GM23248 (cell line): ENCODE data around the gene NSD2. TPM values are rescaled to one million over a fixed set of nuclear protein-coding genes. Genes with fewer than 3 reads are reported as not detected.

Source experiments
- DNase-seq: peaks from one replicate; pipeline ENCODE4 v3.0.0-alpha.2; 2015
- H2AFZ ChIP-seq: fragments of 200-600 bp; sonication (generic); 2 replicates; pipeline ENCODE4 v1.6.1; 2016; ENCODE audit warnings: antibody characterized with exemption
- H3F3A ChIP-seq: fragments of 200-600 bp; sonication (generic); 2 replicates; pipeline ENCODE4 v1.6.1; 2016; ENCODE audit warnings: mild to moderate bottlenecking, antibody characterized with exemption, mixed run types; ENCODE audit not compliant: insufficient read depth
- H3K27ac ChIP-seq: fragments of 200-600 bp; sonication (generic); 2 replicates; pipeline ENCODE4 v1.5.1; 2016; ENCODE audit warnings: mild to moderate bottlenecking
- H3K27me3 ChIP-seq: fragments of 200-600 bp; sonication (generic); replicated peaks from 2 replicates; pipeline ENCODE4 v1.6.1; 2016; ENCODE audit warnings: mild to moderate bottlenecking; ENCODE audit not compliant: insufficient read depth
- H3K36me3 ChIP-seq: fragments of 200-600 bp; sonication (generic); 2 replicates; pipeline ENCODE4 v1.6.1; 2016; ENCODE audit warnings: low read depth, mild to moderate bottlenecking
- H3K4me1 ChIP-seq: fragments of 200-600 bp; sonication (generic); 2 replicates; pipeline ENCODE4 v1.6.1; 2016; ENCODE audit warnings: mild to moderate bottlenecking; ENCODE audit not compliant: insufficient read depth
- H3K4me2 ChIP-seq: fragments of 200-600 bp; sonication (generic); one replicate; pipeline ENCODE4 v1.6.1; 2016; ENCODE audit warnings: mild to moderate bottlenecking; ENCODE audit not compliant: unreplicated experiment
- H3K4me3 ChIP-seq: fragments of 200-600 bp; sonication (generic); 2 replicates; pipeline ENCODE4 v1.5.1; 2016; ENCODE audit warnings: mild to moderate bottlenecking
- H3K79me2 ChIP-seq: fragments of 200-600 bp; sonication (generic); 2 replicates; pipeline ENCODE4 v1.6.1; 2016; ENCODE audit warnings: mild to moderate bottlenecking; ENCODE audit not compliant: insufficient read depth
- H3K9ac ChIP-seq: fragments of 200-600 bp; sonication (generic); 2 replicates; pipeline ENCODE4 v1.6.1; 2016; ENCODE audit warnings: mild to moderate bottlenecking
- H3K9me2 ChIP-seq: fragments of 200-600 bp; sonication (generic); 2 replicates; pipeline ENCODE4 v1.6.1; 2016; ENCODE audit warnings: mixed run types, mild to moderate bottlenecking, moderate library complexity; ENCODE audit not compliant: insufficient read depth
- H3K9me3 ChIP-seq: fragments of 200-600 bp; sonication (generic); one replicate; pipeline ENCODE4 v1.6.1; 2017; ENCODE audit warnings: low read depth
- H4K20me1 ChIP-seq: fragments of 200-600 bp; sonication (generic); 2 replicates; pipeline ENCODE4 v1.6.0; 2016; ENCODE audit not compliant: insufficient read depth
- EZH2 ChIP-seq: fragments of 200-600 bp; sonication (generic); IDR thresholded peaks from 2 replicates; pipeline ENCODE4 v1.6.1; 2018; ENCODE audit warnings: antibody characterized with exemption, mild to moderate bottlenecking; ENCODE audit not compliant: insufficient read depth, poor library complexity, severe bottlenecking
- EZH2phosphoT487 ChIP-seq: fragments of 200-600 bp; sonication (generic); IDR thresholded peaks from 2 replicates; pipeline ENCODE4 v1.6.1; 2018; ENCODE audit warnings: antibody characterized with exemption, moderate library complexity, mild to moderate bottlenecking, low read depth; ENCODE audit not compliant: insufficient read depth
- WGBS, 2 experiments: methylation state at CpG; one replicate each; pipeline ENCODE4 v1.1.6; 2015 to 2017; ENCODE audit warnings: low lambda C conversion rate in 2 of 2, low coverage in 1 of 2; ENCODE audit errors: missing lambda C conversion rate in 2 of 2; 5-methylcytosine and 5-hydroxymethylcytosine counted together
- in situ Hi-C: fragments of 300-500 bp; cut with MboI; formaldehyde crosslinking; loops from 2 replicates; pipeline ENCODE4 v1.15.0; 2020
- polyA plus RNA-seq: library from polyadenylated mRNA; unstranded; fragments of >200 nt; fragmentation: Nextera tagmentation; extraction: Ambion mirVana; gene quantifications from 2 replicates; pipeline ENCODE4 v1.2.1, GENCODE V29; 2016
- total RNA-seq: library from RNA; depleted of rRNA; stranded (reverse); fragments of >200 nt; shearing (Covaris generic); gene quantifications from 2 replicates; pipeline ENCODE4 v1.2.3, GENCODE V29; 2014

The NSD2 gene
- total and polyA plus RNA-seq, 2 experiments from 2014 or later, result 20.1 to 32.4 TPM

DNA sequence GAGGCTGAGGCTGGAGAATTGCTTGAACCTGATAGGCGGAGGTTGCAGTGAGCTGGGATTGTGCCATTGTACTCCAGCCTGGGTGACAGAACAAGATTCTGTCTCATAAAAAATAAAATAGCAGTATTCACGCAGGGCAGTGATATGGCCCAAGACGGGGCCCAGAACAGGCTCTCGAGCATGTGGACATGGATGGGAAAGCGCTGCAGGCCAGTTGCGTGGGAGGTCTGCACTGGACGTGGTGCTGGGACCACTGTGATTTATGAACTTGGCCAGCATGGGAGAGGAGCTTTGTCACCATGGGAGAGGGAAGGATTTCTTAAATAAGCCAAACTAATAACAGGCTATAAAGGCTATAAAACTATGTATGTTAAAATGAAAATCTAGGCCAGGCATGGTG is 51.6 kb downstream of the NSD2 start:
- no peaks in the 10 kb centered on the region for H3K27me3 ChIP-seq
- 92 to 94% methylated on average over 7 of the region's 7 CpGs for WGBS, 2 experiments
- peaks cover 80% of the 10 kb centered on the region for H3K79me2 ChIP-seq

DNA sequence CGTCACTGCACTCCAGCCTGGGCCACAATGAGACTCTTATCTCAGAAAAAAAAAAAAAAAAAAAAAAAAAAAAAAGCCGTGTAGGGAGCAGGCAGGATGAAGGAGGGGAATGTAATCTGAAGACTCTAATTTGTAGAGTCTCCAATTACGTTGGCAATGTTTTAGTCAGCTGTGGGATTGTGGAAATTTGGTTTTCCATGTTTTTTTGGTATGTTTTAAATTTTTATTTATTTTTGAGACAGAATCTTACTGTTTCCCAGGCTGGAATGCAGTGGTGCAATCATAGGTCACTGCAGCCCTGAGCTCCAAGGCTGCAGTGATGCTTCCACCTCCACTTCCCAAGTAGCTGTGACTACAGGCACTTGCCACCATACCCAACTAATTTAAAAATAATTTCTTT is 56.5 kb downstream of the NSD2 start:
- Histone ChIP-seq H3K79me2 (peaks cover 68% of the 10 kb centered on the region), H3K4me3 (no peak overlapping the region), H3K9me2 (no peaks in the 10 kb centered on the region), H2AFZ (no peak overlapping the region), H3K27me3 (no peaks in the 10 kb centered on the region), H4K20me1 (no peaks in the 10 kb centered on the region), H3K36me3 (0 out of 2 replicates have a peak, but pooled peaks cover 5% of the 10 kb centered on the region), H3K9ac (no peak overlapping the region), H3K4me1 (no peaks in the 10 kb centered on the region), H3F3A (no peaks in the 10 kb centered on the region), H3K4me2 (no peak overlapping the region), H3K9me3 (no peaks in the 10 kb centered on the region), H3K27ac (no peak overlapping the region)
- in situ Hi-C loops, result no loop called here
- TF ChIP-seq EZH2, result no peak
- TF ChIP-seq EZH2phosphoT487, result no peak
- WGBS, 2 experiments, result 92 to 96% methylated on average over 2 to 3 of the region's 3 CpGs
- no peak for DNase-seq

More for the DNA sequence above, 51.6 kb downstream of the NSD2 start:
- Histone ChIP-seq H3K27ac (no peak overlapping the region), H3K9me2 (no peaks in the 10 kb centered on the region), H3K9ac (no peak overlapping the region), H3K4me3 (no peak overlapping the region), H3K36me3 (peaks cover 6% of the 10 kb centered on the region; the same call in 1 of the 2 replicates), H3K9me3 (no peaks in the 10 kb centered on the region), H3K4me2 (no peak overlapping the region), H3K4me1 (no peaks in the 10 kb centered on the region), H3F3A (peaks cover 7% of the 10 kb centered on the region; the same call in 1 of the 2 replicates), H2AFZ (no peak overlapping the region), H4K20me1 (no peaks in the 10 kb centered on the region)
- no peak for DNase-seq
- in situ Hi-C loops, result no loop called here
- TF ChIP-seq EZH2 (no peak), EZH2phosphoT487 (no peak)

- Histone ChIP-seq H3K4me3 (no peak overlapping the region), H3K27ac (no peak overlapping the region), H3K36me3 (0 out of 2 replicates have a peak, but pooled peaks cover 5% of the 10 kb centered on the region), H3K4me2 (no peak overlapping the region), H3K9me2 (no peaks in the 10 kb centered on the region), H3K9ac (no peak overlapping the region), H3K79me2 (peaks cover 65% of the 10 kb centered on the region), H3K27me3 (no peaks in the 10 kb centered on the region), H3K4me1 (no peaks in the 10 kb centered on the region), H3F3A (no peaks in the 10 kb centered on the region), H3K9me3 (no peaks in the 10 kb centered on the region), H4K20me1 (no peaks in the 10 kb centered on the region), H2AFZ (no peak overlapping the region)
- TF ChIP-seq EZH2 (no peak), EZH2phosphoT487 (no peak)
- WGBS, 2 experiments, result 92 to 97% methylated on average over 12 to 13 of the region's 13 CpGs
- DNase-seq, result peak; percentile 14
- in situ Hi-C loops, result no loop called here
Observed at GRCh38 chr4:1928356-1929239, 57.4 kb downstream of the NSD2 start.

DNA sequence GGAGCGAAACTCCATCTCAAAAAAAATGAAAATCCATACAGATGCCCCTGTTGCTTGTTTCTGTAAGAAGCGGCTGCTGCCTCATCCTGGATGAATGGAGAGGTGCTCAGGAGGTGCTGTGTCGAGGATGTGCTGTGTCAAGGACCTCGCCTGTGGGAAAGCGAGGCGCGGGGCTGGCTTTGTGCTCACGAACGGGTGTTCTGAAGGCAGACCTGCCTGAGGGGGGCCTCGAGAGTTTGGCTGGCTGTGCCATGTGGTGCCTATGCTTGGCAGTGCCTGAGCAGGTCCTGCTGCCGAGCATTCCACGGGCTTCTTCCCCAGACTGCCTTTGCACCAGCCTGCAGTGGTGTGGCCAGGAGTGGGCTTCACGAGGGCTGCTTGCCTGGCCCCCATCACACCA is 61.5 kb downstream of the NSD2 start:
- Histone ChIP-seq H3K4me3 (no peak overlapping the region), H2AFZ (no peak overlapping the region), H3K4me1 (no peaks in the 10 kb centered on the region), H3F3A (no peaks in the 10 kb centered on the region), H3K4me2 (no peak overlapping the region), H3K27me3 (no peaks in the 10 kb centered on the region), H3K9me2 (no peaks in the 10 kb centered on the region), H3K9ac (no peak overlapping the region), H3K36me3 (0 out of 2 replicates have a peak, but pooled peaks cover 5% of the 10 kb centered on the region), H3K9me3 (no peaks in the 10 kb centered on the region), H3K27ac (no peak overlapping the region), H3K79me2 (peaks cover 35% of the 10 kb centered on the region), H4K20me1 (no peaks in the 10 kb centered on the region)
- in situ Hi-C loops, result no loop called here
- 95 to 96% methylated on average over 13 of the region's 13 CpGs for WGBS, 2 experiments
- TF ChIP-seq EZH2phosphoT487, result no peak
- TF ChIP-seq EZH2, result no peak
- no peak for DNase-seq
